ENCODE results near the gene IL32.
A peak's percentile ranks its signal among the peaks of the same experiment; 100 is the strongest.

IL32 gene

GRCh38 chr16:3025032-3026002 is 40.1 kb upstream of the IL32 start:
- H3K4me1 Mint-ChIP-seq (ENCODE audit: low read depth): peaks cover 48% of the 10 kb centered on the region
- H3K4me3 Mint-ChIP-seq: peak overlapping the region; percentile 5
- H3K27me3 Mint-ChIP-seq: peaks cover 6% of the 10 kb centered on the region
- no peak overlapping the region for H3K27ac Mint-ChIP-seq
- no peaks in the 10 kb centered on the region for H3K36me3 Mint-ChIP-seq
- no peaks in the 10 kb centered on the region for H3K9me3 Mint-ChIP-seq (ENCODE audit: low read depth)

GRCh38 chr16:3026003-3026378 is 39.4 kb upstream of the IL32 start:
- no peaks in the 10 kb centered on the region for H3K36me3 Mint-ChIP-seq
- no peak overlapping the region for H3K4me3 Mint-ChIP-seq
- no peaks in the 10 kb centered on the region for H3K9me3 Mint-ChIP-seq (ENCODE audit: low read depth)
- peaks cover 6% of the 10 kb centered on the region for H3K27me3 Mint-ChIP-seq
- peaks cover 45% of the 10 kb centered on the region for H3K4me1 Mint-ChIP-seq (ENCODE audit: low read depth)
- no peak overlapping the region for H3K27ac Mint-ChIP-seq

GRCh38 chr16:3026609-3027488 is 38.6 kb upstream of the IL32 start:
- Mint-ChIP-seq H3K9me3 (ENCODE audit: low read depth) (no peaks in the 10 kb centered on the region), H3K36me3 (no peaks in the 10 kb centered on the region), H3K27me3 (peaks cover 6% of the 10 kb centered on the region), H3K4me3 (no peak overlapping the region), H3K4me1 (ENCODE audit: low read depth) (peaks cover 37% of the 10 kb centered on the region), H3K27ac (no peak overlapping the region)

- H3K9me3 Mint-ChIP-seq (ENCODE audit: low read depth): no peaks in the 10 kb centered on the region
- H3K4me3 Mint-ChIP-seq: no peak overlapping the region
- H3K36me3 Mint-ChIP-seq: no peaks in the 10 kb centered on the region
- H3K4me1 Mint-ChIP-seq (ENCODE audit: low read depth): peaks cover 31% of the 10 kb centered on the region
- no peak overlapping the region for H3K27ac Mint-ChIP-seq
- peaks cover 9% of the 10 kb centered on the region for H3K27me3 Mint-ChIP-seq
Observed at GRCh38 chr16:3027489-3027795, 38.0 kb upstream of the IL32 start.

- peaks cover 24% of the 10 kb centered on the region for H3K4me1 Mint-ChIP-seq (ENCODE audit: low read depth)
- no peak overlapping the region for H3K27ac Mint-ChIP-seq
- H3K27me3 Mint-ChIP-seq: peaks cover 14% of the 10 kb centered on the region
Observed at GRCh38 chr16:3027983-3028715, 37.3 kb upstream of the IL32 start.

GRCh38 chr16:3028716-3029319 is 36.6 kb upstream of the IL32 start:
- peaks cover 21% of the 10 kb centered on the region for H3K27me3 Mint-ChIP-seq
- H3K9me3 Mint-ChIP-seq (ENCODE audit: low read depth): no peaks in the 10 kb centered on the region
- H3K4me3 Mint-ChIP-seq: peak overlapping the region; percentile 53
- H3K36me3 Mint-ChIP-seq: no peaks in the 10 kb centered on the region
- H3K4me1 Mint-ChIP-seq (ENCODE audit: low read depth): peaks cover 23% of the 10 kb centered on the region
- no peak overlapping the region for H3K27ac Mint-ChIP-seq

More at GRCh38 chr16:3027983-3028715, 37.3 kb upstream of the IL32 start:
- Mint-ChIP-seq H3K4me3 (no peak overlapping the region), H3K36me3 (no peaks in the 10 kb centered on the region), H3K9me3 (ENCODE audit: low read depth) (no peaks in the 10 kb centered on the region)

- peak overlapping the region; percentile 70 for H3K4me3 Mint-ChIP-seq
- no peaks in the 10 kb centered on the region for H3K36me3 Mint-ChIP-seq
- H3K27ac Mint-ChIP-seq: no peak overlapping the region
- no peaks in the 10 kb centered on the region for H3K9me3 Mint-ChIP-seq (ENCODE audit: low read depth)
- peaks cover 24% of the 10 kb centered on the region for H3K27me3 Mint-ChIP-seq
- H3K4me1 Mint-ChIP-seq (ENCODE audit: low read depth): peaks cover 17% of the 10 kb centered on the region
Observed at GRCh38 chr16:3029491-3030221, 35.8 kb upstream of the IL32 start.

GRCh38 chr16:3030222-3031212 is 34.9 kb upstream of the IL32 start:
- no peaks in the 10 kb centered on the region for H3K9me3 Mint-ChIP-seq (ENCODE audit: low read depth)
- H3K4me1 Mint-ChIP-seq (ENCODE audit: low read depth): peaks cover 17% of the 10 kb centered on the region
- no peaks in the 10 kb centered on the region for H3K36me3 Mint-ChIP-seq
- peak overlapping the region; percentile 70 for H3K4me3 Mint-ChIP-seq
- peaks cover 26% of the 10 kb centered on the region for H3K27me3 Mint-ChIP-seq
- H3K27ac Mint-ChIP-seq: no peak overlapping the region

GRCh38 chr16:3032624-3033023 is 32.8 kb upstream of the IL32 start:
- Mint-ChIP-seq H3K27ac (no peak overlapping the region), H3K4me3 (no peak overlapping the region), H3K9me3 (ENCODE audit: low read depth) (no peaks in the 10 kb centered on the region), H3K27me3 (peaks cover 34% of the 10 kb centered on the region), H3K4me1 (ENCODE audit: low read depth) (peaks cover 24% of the 10 kb centered on the region), H3K36me3 (no peaks in the 10 kb centered on the region)

- no peaks in the 10 kb centered on the region for H3K9me3 Mint-ChIP-seq (ENCODE audit: low read depth)
- H3K27me3 Mint-ChIP-seq: peaks cover 38% of the 10 kb centered on the region
- peaks cover 7% of the 10 kb centered on the region for H3K4me1 Mint-ChIP-seq (ENCODE audit: low read depth)
- no peak overlapping the region for H3K27ac Mint-ChIP-seq
- H3K4me3 Mint-ChIP-seq: no peak overlapping the region
- H3K36me3 Mint-ChIP-seq: no peaks in the 10 kb centered on the region
Observed at GRCh38 chr16:3035289-3035971, 30.0 kb upstream of the IL32 start.

- peaks cover 7% of the 10 kb centered on the region for H3K4me1 Mint-ChIP-seq (ENCODE audit: low read depth)
- H3K27me3 Mint-ChIP-seq: peaks cover 38% of the 10 kb centered on the region
- H3K27ac Mint-ChIP-seq: no peak overlapping the region
- H3K4me3 Mint-ChIP-seq: no peak overlapping the region
- no peaks in the 10 kb centered on the region for H3K9me3 Mint-ChIP-seq (ENCODE audit: low read depth)
- no peaks in the 10 kb centered on the region for H3K36me3 Mint-ChIP-seq
Observed at GRCh38 chr16:3035972-3036725, 29.3 kb upstream of the IL32 start.

- Mint-ChIP-seq H3K27me3 (peaks cover 38% of the 10 kb centered on the region), H3K27ac (no peak within 1 kb of the TSS), H3K36me3 (no peaks in the 10 kb centered on the region), H3K4me1 (ENCODE audit: low read depth) (peaks cover 7% of the 10 kb centered on the region), H3K9me3 (ENCODE audit: low read depth) (no peaks in the 10 kb centered on the region), H3K4me3 (peak within 1 kb of the TSS; percentile 64)
Observed at GRCh38 chr16:3036726-3037315, 28.6 kb upstream of the IL32 start, which contains the start of gene BICDL2. Gene BICDL2 (minus strand): TSS chr16:3036944. CDS start chr16:3035496, 1,448 bp downstream.
